ENCODE data around the gene CMTM7.

Gene CMTM7

DNA sequence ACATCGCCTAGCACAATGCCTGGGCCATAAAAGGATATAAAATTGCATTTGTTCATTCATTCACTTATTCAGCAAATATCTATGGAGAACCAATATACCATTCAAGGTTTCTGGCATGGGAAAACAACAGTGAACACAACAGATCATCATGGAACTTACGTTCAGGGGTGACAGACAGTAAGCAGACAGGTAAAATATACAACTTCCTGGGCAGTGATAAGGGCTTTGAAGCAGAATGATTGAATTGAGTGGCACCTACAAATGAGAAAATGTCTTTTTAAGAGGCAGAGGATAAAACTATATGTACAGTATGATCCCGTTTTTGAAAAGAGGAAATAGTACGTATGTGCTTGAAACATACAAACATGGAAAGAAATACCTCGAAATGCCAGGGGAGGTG, 39.2 kb downstream of the CMTM7 start:
- Histone ChIP-seq H3K79me2 (ENCODE audit: low read length) (peaks cover 50% of the 10 kb centered on the region), H4K20me1 (ENCODE audit: insufficient read depth, low read length) (no peaks in the 10 kb centered on the region)

DNA sequence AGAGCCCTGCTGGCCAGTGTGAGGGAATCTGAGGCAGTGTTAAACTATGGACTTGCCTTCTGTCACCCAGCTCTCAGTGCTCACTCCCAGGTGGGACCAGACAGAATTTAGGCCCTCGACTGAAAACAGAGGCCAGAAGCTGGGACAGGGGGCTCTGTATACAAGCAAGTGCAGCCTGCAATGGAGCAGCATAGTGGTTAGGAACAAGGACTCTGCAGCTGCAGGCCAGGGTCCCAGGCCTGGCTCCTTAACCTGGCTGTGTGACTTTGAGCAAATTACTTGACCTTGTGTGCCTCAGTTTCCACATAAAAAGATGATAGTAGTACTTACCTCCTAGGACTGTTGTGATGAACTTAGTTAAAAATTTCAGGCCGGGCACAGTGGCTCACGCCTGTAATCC, 39.8 kb downstream of the CMTM7 start:
- no peak for TF ChIP-seq EZH2phosphoT487 (IDR thresholded peaks at IDR 0.05; ENCODE audit: low read depth)
- TF ChIP-seq, protein P1, sequence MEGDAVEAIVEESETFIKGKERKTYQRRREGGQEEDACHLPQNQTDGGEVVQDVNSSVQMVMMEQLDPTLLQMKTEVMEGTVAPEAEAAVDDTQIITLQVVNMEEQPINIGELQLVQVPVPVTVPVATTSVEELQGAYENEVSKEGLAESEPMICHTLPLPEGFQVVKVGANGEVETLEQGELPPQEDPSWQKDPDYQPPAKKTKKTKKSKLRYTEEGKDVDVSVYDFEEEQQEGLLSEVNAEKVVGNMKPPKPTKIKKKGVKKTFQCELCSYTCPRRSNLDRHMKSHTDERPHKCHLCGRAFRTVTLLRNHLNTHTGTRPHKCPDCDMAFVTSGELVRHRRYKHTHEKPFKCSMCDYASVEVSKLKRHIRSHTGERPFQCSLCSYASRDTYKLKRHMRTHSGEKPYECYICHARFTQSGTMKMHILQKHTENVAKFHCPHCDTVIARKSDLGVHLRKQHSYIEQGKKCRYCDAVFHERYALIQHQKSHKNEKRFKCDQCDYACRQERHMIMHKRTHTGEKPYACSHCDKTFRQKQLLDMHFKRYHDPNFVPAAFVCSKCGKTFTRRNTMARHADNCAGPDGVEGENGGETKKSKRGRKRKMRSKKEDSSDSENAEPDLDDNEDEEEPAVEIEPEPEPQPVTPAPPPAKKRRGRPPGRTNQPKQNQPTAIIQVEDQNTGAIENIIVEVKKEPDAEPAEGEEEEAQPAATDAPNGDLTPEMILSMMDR (IDR thresholded peaks at IDR 0.05; ENCODE audit: low read depth, low read length), result no peak
- H3K4me1 ChIP-seq (ENCODE audit: low read length), result peaks cover 68% of the 10 kb centered on the region
- H3K4me2 ChIP-seq (ENCODE audit: low read length), result peak overlapping the region; percentile 6; the same call in 1 of the 2 replicates
- no peak overlapping the region for H3K9ac ChIP-seq (ENCODE audit: low read length)
- H3K4me3 ChIP-seq (ENCODE audit: low read length), result no peak overlapping the region
- H3K27ac ChIP-seq (ENCODE audit: low read length), result no peak overlapping the region
- peaks cover 48% of the 10 kb centered on the region for H3K79me2 ChIP-seq (ENCODE audit: low read length)
- H2AFZ ChIP-seq (ENCODE audit: low read depth, low read length), result no peak overlapping the region
- H3K9me3 ChIP-seq (ENCODE audit: insufficient read depth, low read length), result no peaks in the 10 kb centered on the region
- H3K36me3 ChIP-seq (replicated peaks; ENCODE audit: low read depth, low read length), result no peaks in the 10 kb centered on the region
- no peaks in the 10 kb centered on the region for H4K20me1 ChIP-seq (ENCODE audit: insufficient read depth, low read length)
- peaks cover 9% of the 10 kb centered on the region; the same call in 1 of the 2 replicates for H3K27me3 ChIP-seq (ENCODE audit: low read depth, low read length)

More for the DNA sequence above, 39.2 kb downstream of the CMTM7 start:
- Histone ChIP-seq H3K27ac (ENCODE audit: low read length) (no peak overlapping the region), H3K4me1 (ENCODE audit: low read length) (peaks cover 62% of the 10 kb centered on the region), H2AFZ (ENCODE audit: low read depth, low read length) (no peak overlapping the region), H3K36me3 (replicated peaks; ENCODE audit: low read depth, low read length) (no peaks in the 10 kb centered on the region), H3K4me3 (ENCODE audit: low read length) (no peak overlapping the region), H3K9ac (ENCODE audit: low read length) (no peak overlapping the region), H3K27me3 (ENCODE audit: low read depth, low read length) (peaks cover 9% of the 10 kb centered on the region; the same call in 1 of the 2 replicates), H3K4me2 (ENCODE audit: low read length) (no peak overlapping the region), H3K9me3 (ENCODE audit: insufficient read depth, low read length) (no peaks in the 10 kb centered on the region)
- TF ChIP-seq, protein P1 (IDR thresholded peaks at IDR 0.05; ENCODE audit: low read depth, low read length), result no peak
- TF ChIP-seq EZH2phosphoT487 (IDR thresholded peaks at IDR 0.05; ENCODE audit: low read depth), result no peak

GRCh38 chr3:32432045-32432710, 40.5 kb downstream of the CMTM7 start:
- no peaks in the 10 kb centered on the region for H3K36me3 ChIP-seq (replicated peaks; ENCODE audit: low read depth, low read length)
- H3K4me1 ChIP-seq (ENCODE audit: low read length), result peaks cover 75% of the 10 kb centered on the region
- H2AFZ ChIP-seq (ENCODE audit: low read depth, low read length), result no peak overlapping the region
- peak overlapping the region; percentile 56 for H3K9ac ChIP-seq (ENCODE audit: low read length)
- peak overlapping the region; percentile 92 for H3K4me2 ChIP-seq (ENCODE audit: low read length)
- peaks cover 44% of the 10 kb centered on the region for H3K79me2 ChIP-seq (ENCODE audit: low read length)
- H3K9me3 ChIP-seq (ENCODE audit: insufficient read depth, low read length), result no peaks in the 10 kb centered on the region
- no peak for TF ChIP-seq EZH2phosphoT487 (IDR thresholded peaks at IDR 0.05; ENCODE audit: low read depth)
- TF ChIP-seq, protein P1 (IDR thresholded peaks at IDR 0.05; ENCODE audit: low read depth, low read length), result no peak
- H3K27me3 ChIP-seq (ENCODE audit: low read depth, low read length), result peaks cover 9% of the 10 kb centered on the region; the same call in 1 of the 2 replicates
- H3K4me3 ChIP-seq (ENCODE audit: low read length), result no peak overlapping the region
- no peaks in the 10 kb centered on the region for H4K20me1 ChIP-seq (ENCODE audit: insufficient read depth, low read length)
- H3K27ac ChIP-seq (ENCODE audit: low read length), result peak overlapping the region; percentile 81

DNA sequence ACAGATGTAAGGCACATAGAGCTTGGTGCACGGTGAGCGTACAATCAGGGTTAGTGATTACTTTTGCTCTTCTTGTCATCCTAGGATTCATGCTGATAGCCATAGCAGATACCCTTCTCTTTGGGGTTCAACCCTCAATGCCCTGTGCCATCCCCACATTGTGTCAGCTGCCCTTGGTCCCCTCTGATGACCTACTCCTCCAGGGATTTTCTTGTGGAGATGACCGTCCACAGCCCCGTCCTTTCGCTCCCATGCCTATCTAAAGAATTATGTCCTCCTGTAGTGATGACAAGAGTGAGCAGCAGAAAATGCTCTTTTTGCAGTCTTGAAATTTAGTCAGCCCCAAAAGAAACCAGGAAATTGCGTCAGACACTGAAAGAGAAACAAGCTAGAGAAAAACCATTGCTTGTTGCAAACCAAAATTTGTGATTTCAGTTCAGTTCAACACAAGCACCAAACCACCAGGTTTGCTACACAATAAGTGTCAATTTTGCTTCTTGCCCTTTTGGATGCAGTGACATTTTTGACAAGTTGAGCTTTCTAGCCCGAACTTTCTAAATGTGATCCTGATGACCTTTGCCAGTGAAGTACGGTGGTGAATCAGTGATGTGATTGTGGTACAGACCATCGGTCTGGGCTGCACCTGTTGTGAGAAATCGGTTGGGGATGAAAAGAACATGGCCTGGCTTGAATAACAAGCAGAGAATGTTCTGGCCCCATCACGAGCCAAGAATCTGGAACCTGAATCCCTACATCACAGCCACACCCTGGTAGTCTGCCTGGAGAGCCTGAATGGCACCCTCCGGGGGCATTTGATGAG, 41.3 kb downstream of the CMTM7 start:
- H3K27me3 ChIP-seq (ENCODE audit: low read depth, low read length), result peaks cover 10% of the 10 kb centered on the region
- H3K4me2 ChIP-seq (ENCODE audit: low read length), result peak overlapping the region; percentile 92
- TF ChIP-seq, protein P1 (IDR thresholded peaks at IDR 0.05; ENCODE audit: low read depth, low read length), result no peak
- TF ChIP-seq EZH2phosphoT487 (IDR thresholded peaks at IDR 0.05; ENCODE audit: low read depth), result no peak
- peaks cover 36% of the 10 kb centered on the region for H3K79me2 ChIP-seq (ENCODE audit: low read length)
- no peaks in the 10 kb centered on the region for H3K36me3 ChIP-seq (replicated peaks; ENCODE audit: low read depth, low read length)
- H3K4me3 ChIP-seq (ENCODE audit: low read length), result peak overlapping the region; percentile 67
- peak overlapping the region; percentile 81 for H3K27ac ChIP-seq (ENCODE audit: low read length)
- peak overlapping the region; percentile 56 for H3K9ac ChIP-seq (ENCODE audit: low read length)
- H3K4me1 ChIP-seq (ENCODE audit: low read length), result peaks cover 81% of the 10 kb centered on the region
- peak overlapping the region; percentile 22; the same call in 1 of the 2 replicates for H2AFZ ChIP-seq (ENCODE audit: low read depth, low read length)
- no peaks in the 10 kb centered on the region for H4K20me1 ChIP-seq (ENCODE audit: insufficient read depth, low read length)
- H3K9me3 ChIP-seq (ENCODE audit: insufficient read depth, low read length), result no peaks in the 10 kb centered on the region

All from OCI-LY3 (cell line).